ENCODE data around the gene ERI3.

The ERI3 gene

GRCh38 chr1:44348061-44348485 is 7.0 kb downstream of the ERI3 start:
- no peak for DNase-seq (ENCODE audit: low read depth)

DNA sequence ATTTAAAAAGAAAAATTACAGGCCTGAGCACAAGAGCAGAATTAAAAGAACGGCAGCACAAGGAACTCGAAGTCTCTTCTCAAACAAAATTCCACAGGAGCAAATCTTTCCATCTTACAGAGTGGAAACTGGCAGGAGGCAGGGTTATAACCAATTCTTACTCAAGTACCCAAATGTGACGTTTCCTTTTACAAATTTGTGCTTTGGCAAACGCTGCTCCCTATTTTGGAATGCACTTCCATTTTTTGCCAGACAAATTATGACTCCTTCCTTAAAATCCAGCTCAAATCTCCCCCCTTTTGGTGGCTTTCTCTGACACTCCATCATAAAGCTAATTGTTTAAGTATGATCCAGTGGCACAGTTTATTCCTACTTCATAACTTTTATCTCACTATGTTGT is 7.8 kb downstream of the ERI3 start:
- peak; percentile 63 for DNase-seq (ENCODE audit: low read depth)

GRCh38 chr1:44346878-44347277 is 8.2 kb downstream of the ERI3 start:
- no peak for DNase-seq (ENCODE audit: low read depth)

GRCh38 chr1:44346184-44346583 is 8.9 kb downstream of the ERI3 start:
- DNase-seq (ENCODE audit: low read depth): no peak

DNA sequence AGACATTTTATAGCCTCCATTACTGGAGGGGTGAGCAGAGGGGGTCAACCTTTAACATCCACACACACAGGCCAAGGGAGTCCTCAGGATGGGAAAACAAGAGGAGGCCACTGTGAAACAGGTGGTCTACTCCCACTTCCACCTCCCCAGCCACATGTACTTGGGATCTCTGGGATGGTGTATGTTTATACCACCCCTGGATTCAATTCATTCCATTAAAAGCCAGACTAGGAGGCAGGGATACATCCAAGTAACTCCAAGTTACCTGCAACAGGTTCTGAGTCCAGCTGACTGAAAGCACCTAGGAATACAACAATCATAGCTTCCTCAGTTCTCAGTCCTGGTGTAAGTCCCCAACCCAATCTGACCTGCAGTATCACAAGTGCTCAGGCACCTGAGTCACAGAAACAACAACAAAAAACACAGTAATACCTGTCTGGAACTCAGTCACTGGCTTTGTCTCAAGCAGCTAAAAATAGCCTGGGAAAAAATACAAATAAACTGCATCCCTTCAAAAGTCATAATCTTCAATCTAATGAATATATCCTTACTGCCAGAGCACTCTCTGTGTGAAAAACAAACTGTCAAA is 9.8 kb downstream of the ERI3 start:
- DNase-seq (ENCODE audit: low read depth): no peak

DNA sequence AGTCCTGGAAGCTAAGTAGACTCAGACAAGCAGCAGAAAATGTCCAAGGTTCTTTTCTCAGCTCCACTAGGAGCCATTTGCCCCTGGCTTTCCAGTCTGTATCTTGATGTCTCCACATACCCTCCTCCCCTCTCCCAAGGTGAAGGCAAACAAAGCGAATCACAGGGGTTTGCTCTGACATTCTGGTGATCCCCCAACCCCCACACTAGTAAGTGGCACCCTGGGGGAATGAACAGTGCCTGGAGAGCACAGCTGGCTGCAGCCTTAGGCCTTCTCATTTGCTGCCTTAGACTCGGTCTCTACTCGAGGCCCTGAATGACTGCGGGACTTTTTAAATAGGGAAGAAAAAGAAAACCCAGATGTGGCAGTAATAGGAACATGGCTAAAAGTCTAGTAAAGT is 15.3 kb downstream of the ERI3 start:
- no peak for DNase-seq (ENCODE audit: low read depth)

DNA sequence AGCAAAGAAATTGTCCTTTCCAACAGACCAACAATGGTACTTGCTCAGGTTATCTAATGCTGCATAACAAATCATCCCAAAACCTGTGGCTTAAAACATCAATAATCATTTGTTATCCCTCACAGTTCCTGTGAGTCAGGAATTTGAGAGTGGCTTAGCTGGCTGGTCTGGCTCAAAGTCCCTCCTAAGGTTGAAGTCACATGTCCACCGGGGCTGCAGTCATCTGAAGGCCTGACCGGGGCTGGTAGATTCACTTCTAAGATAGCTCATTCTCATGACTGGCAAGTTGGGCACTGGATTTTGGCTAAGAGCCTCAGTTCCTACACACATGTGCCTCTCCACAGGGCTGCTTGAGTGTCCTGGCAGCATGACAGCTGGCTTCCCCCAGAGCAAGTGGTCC is 16.9 kb downstream of the ERI3 start:
- DNase-seq (ENCODE audit: low read depth): no peak

GRCh38 chr1:44336668-44337067 is 18.4 kb downstream of the ERI3 start:
- DNase-seq (ENCODE audit: low read depth): no peak

DNA sequence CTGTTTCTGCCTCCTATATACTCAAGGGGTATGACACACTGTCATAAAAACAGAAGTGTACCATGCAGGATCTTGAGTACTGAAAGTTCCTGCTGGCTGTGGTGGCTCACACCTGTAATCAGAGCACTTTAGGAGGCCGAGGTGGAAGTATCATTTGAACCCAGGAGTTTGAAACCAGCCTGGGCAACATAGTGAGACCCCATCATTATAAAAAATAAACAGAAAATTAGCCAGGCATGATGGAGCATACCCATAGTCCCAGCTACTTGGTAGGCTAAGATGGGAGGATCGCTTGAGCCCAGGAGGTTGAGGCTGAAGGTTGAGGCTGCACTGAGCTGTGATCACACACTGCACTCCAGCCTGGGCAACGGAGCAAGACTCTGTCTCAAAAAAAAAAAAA is 20.1 kb downstream of the ERI3 start:
- no peak for DNase-seq (ENCODE audit: low read depth)

DNA sequence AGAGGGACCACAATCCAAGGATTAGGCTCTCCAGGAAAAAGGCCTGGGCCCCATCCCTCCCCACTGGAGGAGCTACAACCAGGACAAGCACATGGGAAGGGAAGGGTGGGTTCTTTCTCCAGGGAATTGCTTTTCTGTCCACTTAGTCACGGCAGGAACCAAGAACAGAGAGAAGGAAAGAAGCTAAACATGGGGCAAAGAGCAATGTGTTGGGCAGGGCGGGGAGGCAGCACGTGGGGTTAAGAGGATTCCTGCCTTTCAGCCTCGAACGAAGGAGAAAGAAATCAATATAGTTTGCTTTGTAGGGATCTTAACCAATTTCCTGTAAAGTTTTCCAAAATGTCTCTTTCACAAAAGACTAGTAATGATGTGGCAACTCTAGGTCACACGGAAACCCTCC is 21.7 kb downstream of the ERI3 start:
- no peak for DNase-seq (ENCODE audit: low read depth)

DNA sequence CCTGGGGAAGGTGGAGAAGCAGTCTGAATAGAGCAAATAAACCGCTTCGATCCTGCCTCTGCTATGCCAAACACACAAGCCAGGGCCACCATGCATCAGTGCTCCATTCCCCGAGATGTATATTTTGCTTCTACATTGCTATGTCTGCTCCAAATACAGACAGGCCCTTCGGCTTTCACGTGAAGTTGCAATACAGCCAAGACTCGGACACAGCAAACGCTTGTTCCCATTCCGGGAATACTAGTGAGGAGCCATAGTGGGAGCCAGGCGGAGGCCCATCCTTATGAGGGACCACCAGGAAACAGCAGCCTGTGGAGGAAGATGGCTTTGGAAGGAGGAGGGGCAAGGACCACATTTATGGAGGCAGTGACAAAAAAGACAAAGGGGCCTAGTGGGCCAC is 22.6 kb downstream of the ERI3 start:
- DNase-seq (ENCODE audit: low read depth): no peak

DNA sequence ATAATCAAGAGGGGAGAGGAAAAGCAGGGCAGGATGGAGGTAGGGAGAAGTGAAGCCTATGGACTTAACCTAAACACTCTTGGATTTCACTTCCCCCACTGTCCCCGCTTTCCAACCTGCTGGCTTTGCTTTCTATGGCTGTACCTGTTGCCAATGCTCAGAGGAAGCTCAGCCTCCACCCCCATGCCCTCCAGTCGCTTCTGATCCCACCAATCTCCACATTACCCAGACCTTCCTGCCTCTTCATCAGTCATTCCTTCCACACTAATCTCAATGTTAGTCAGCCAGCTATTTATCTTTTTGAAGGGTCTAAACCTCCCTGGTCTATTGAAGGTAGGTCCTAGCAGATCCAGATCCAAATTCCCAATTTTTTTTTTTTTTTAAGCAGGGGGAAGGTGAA is 24.1 kb downstream of the ERI3 start:
- no peak for DNase-seq (ENCODE audit: low read depth)

- no peak for DNase-seq (ENCODE audit: low read depth)
Measured at GRCh38 chr1:44328671-44329416, 26.2 kb downstream of the ERI3 start.

GRCh38 chr1:44327679-44328491 is 27.2 kb downstream of the ERI3 start:
- DNase-seq (ENCODE audit: low read depth): peak; percentile 99

DNA sequence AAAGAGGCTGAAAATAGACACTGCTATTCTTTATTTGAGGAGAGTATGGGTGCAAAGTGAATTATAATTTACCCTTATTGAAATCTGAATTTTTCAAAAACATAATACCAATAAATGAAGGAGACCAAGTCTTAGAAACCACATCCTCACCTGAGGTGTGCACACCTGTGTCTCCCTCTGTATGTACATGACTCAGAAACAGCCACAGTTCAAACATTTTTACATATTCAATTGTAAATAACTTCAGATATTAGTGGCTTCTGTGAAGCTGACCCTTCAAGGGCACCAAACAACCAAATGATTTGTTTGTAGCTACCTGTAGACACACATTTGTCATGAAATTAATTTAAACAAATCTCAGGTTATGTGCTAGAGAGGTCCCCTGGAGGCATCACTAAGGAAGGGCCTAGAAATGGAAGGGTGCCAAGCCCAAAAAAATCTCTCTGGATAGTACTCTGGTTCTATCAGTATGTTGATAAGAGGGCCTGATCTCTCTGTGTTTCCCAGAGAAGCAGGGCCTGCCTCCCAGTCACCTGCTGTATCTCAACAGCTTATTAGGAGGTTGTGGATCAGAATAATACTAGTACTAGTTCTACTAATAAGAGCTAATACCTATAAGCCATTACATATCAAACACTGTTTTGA is 28.1 kb downstream of the ERI3 start:
- no peak for DNase-seq (ENCODE audit: low read depth)

GRCh38 chr1:44326024-44326701 is 28.9 kb downstream of the ERI3 start:
- no peak for DNase-seq (ENCODE audit: low read depth)

GRCh38 chr1:44323947-44324346 is 31.1 kb downstream of the ERI3 start:
- DNase-seq (ENCODE audit: low read depth): no peak

GRCh38 chr1:44322367-44322766 is 32.7 kb downstream of the ERI3 start:
- no peak for DNase-seq (ENCODE audit: low read depth)

- no peak for DNase-seq (ENCODE audit: low read depth)
Measured at GRCh38 chr1:44321466-44321865, 33.6 kb downstream of the ERI3 start.

GRCh38 chr1:44318097-44319088 is 36.7 kb downstream of the ERI3 start:
- DNase-seq (ENCODE audit: low read depth): no peak

GRCh38 chr1:44316231-44316759 is 38.8 kb downstream of the ERI3 start:
- DNase-seq (ENCODE audit: low read depth): no peak

Data from GM04503 (cell line).